Activated CD8-positive, alpha-beta memory T cell treated with anti-CD3 and anti-CD28 coated beads for 24 hours (primary cell): ENCODE data around the gene LDHAL6B.

ENCODE experiments used
- DNase-seq: peaks from one replicate; pipeline ENCODE4 v3.0.0-alpha.2; 2020

The LDHAL6B gene

GRCh38 chr15:59178151-59178695 is 28.4 kb upstream of the LDHAL6B start:
- no peak for DNase-seq

- DNase-seq = no peak
Observed at GRCh38 chr15:59179717-59180116, 26.9 kb upstream of the LDHAL6B start.

- no peak for DNase-seq
Observed at GRCh38 chr15:59180945-59181600, 25.6 kb upstream of the LDHAL6B start.

GRCh38 chr15:59185725-59186124 is 20.9 kb upstream of the LDHAL6B start:
- DNase-seq = no peak

GRCh38 chr15:59186501-59186900 is 20.1 kb upstream of the LDHAL6B start:
- no peak for DNase-seq

- DNase-seq = no peak
Observed at GRCh38 chr15:59189241-59189640, 17.4 kb upstream of the LDHAL6B start.

GRCh38 chr15:59190291-59190690 is 16.4 kb upstream of the LDHAL6B start:
- DNase-seq = no peak

GRCh38 chr15:59191855-59192237 is 14.8 kb upstream of the LDHAL6B start:
- no peak for DNase-seq

GRCh38 chr15:59194639-59195325 is 11.9 kb upstream of the LDHAL6B start:
- no peak for DNase-seq

- no peak for DNase-seq
Observed at GRCh38 chr15:59196416-59196815, 10.2 kb upstream of the LDHAL6B start.

- DNase-seq = no peak
Observed at GRCh38 chr15:59197454-59197853, 9.2 kb upstream of the LDHAL6B start.

- no peak for DNase-seq
Observed at GRCh38 chr15:59199626-59200465, 6.8 kb upstream of the LDHAL6B start.

GRCh38 chr15:59200560-59200959 is 6.1 kb upstream of the LDHAL6B start:
- DNase-seq = no peak

GRCh38 chr15:59203008-59203407 is 3.6 kb upstream of the LDHAL6B start:
- no peak for DNase-seq

GRCh38 chr15:59203657-59204056 is 3.0 kb upstream of the LDHAL6B start:
- no peak for DNase-seq

GRCh38 chr15:59205839-59206622 is 612 bp upstream of the LDHAL6B start:
- no peak for DNase-seq

GRCh38 chr15:59208613-59209249 is 2.1 kb downstream of the LDHAL6B start:
- no peak for DNase-seq

- no peak for DNase-seq
Observed at GRCh38 chr15:59210186-59210585, 3.5 kb downstream of the LDHAL6B start.

- no peak for DNase-seq
Observed at GRCh38 chr15:59216911-59217310, 10.3 kb downstream of the LDHAL6B start.

GRCh38 chr15:59217876-59218498 is 11.3 kb downstream of the LDHAL6B start:
- no peak for DNase-seq

- DNase-seq = no peak
Observed at GRCh38 chr15:59218710-59219109, 12.1 kb downstream of the LDHAL6B start.
